Liver (tissue), 9 donors: ENCODE data around the gene DOK1. TPM values are rescaled to one million over a fixed set of nuclear protein-coding genes. Genes with fewer than 3 reads are reported as not detected.

Experiments
- DNase-seq: peaks from one replicate; pipeline ENCODE4 v3.0.0-alpha.2; 2017; ENCODE audit warnings: low spot score
- H3K27ac ChIP-seq, 2 donors: one replicate each; pipeline ENCODE4 v1.7.0; 2013; ENCODE audit warnings: inconsistent platforms in 2 of 2, low read length in 2 of 2, control low read depth in 1 of 2, low read depth in 1 of 2, mild to moderate bottlenecking in 1 of 2
- H3K27me3 ChIP-seq, 4 donors: one replicate each; pipeline versions ENCODE4 v1.6.1 to v1.7.0; 2013; ENCODE audit warnings: low read length in 3 of 4, inconsistent platforms in 1 of 4, mild to moderate bottlenecking in 1 of 4, moderate library complexity in 1 of 4; ENCODE audit not compliant: control insufficient read depth in 4 of 4, insufficient read depth in 4 of 4
- H3K36me3 ChIP-seq, 4 donors: one replicate each; pipeline versions ENCODE4 v1.6.1 to v1.7.0; 2013; ENCODE audit warnings: low read length in 3 of 4, mild to moderate bottlenecking in 3 of 4, low read depth in 1 of 4, moderate library complexity in 1 of 4; ENCODE audit not compliant: control insufficient read depth in 4 of 4, insufficient read depth in 3 of 4
- H3K4me1 ChIP-seq, 4 donors: one replicate each; pipeline versions ENCODE4 v1.6.1 to v1.7.0; 2013; ENCODE audit warnings: low read length in 3 of 4, mild to moderate bottlenecking in 3 of 4, moderate library complexity in 1 of 4; ENCODE audit not compliant: control insufficient read depth in 4 of 4, insufficient read depth in 4 of 4
- H3K4me3 ChIP-seq, 3 donors: one replicate each; pipeline versions ENCODE4 v1.6.1 to v1.7.0; 2013; ENCODE audit warnings: low read length in 3 of 3, control low read depth in 1 of 3, low read depth in 1 of 3, mild to moderate bottlenecking in 1 of 3
- H3K9ac ChIP-seq, 2 donors: one replicate each; pipeline ENCODE4 v1.7.0; 2013; ENCODE audit warnings: low read length in 2 of 2, mild to moderate bottlenecking in 2 of 2, moderate library complexity in 2 of 2, control low read depth in 1 of 2, low read depth in 1 of 2
- H3K9me3 ChIP-seq, 4 donors: one replicate each; pipeline versions ENCODE4 v1.6.1 to v1.7.0; 2013; ENCODE audit warnings: low read length in 3 of 4; ENCODE audit not compliant: control insufficient read depth in 4 of 4
- EGR1 ChIP-seq, 2 donors: IDR thresholded peaks; 2 replicates each; pipeline ENCODE4 v1.6.1; 2016 to 2018; ENCODE audit warnings: antibody characterized with exemption in 2 of 2, low read depth in 2 of 2
- FOXA1 ChIP-seq: IDR thresholded peaks from 2 replicates; pipeline ENCODE4 v1.6.1; 2016; ENCODE audit warnings: antibody characterized with exemption
- FOXA2 ChIP-seq: IDR thresholded peaks from 2 replicates; pipeline ENCODE4 v1.6.1; 2016; ENCODE audit warnings: antibody characterized with exemption
- HNF4G ChIP-seq: IDR thresholded peaks from 2 replicates; pipeline ENCODE4 v1.6.1; 2016; ENCODE audit warnings: antibody characterized with exemption
- JUND ChIP-seq, 2 donors: IDR thresholded peaks; 2 replicates each; pipeline ENCODE4 v1.6.1; 2016; ENCODE audit warnings: antibody characterized with exemption in 2 of 2
- NR2F2 ChIP-seq: IDR thresholded peaks from 2 replicates; pipeline ENCODE4 v1.6.1; 2016; ENCODE audit warnings: antibody characterized with exemption
- RAD21 ChIP-seq, 2 donors: IDR thresholded peaks; 2 replicates each; pipeline ENCODE4 v1.6.1; 2016; ENCODE audit warnings: antibody characterized with exemption in 2 of 2, mild to moderate bottlenecking in 2 of 2
- RXRA ChIP-seq, 2 donors: IDR thresholded peaks; 2 replicates each; pipeline ENCODE4 v1.6.1; 2017 to 2018; ENCODE audit warnings: antibody characterized with exemption in 2 of 2, mild to moderate bottlenecking in 1 of 2
- TAF1 ChIP-seq: conservative IDR thresholded peaks from 2 replicates; pipeline ENCODE4 v1.6.1; 2016; ENCODE audit warnings: antibody characterized with exemption, mild to moderate bottlenecking
- YY1 ChIP-seq: IDR thresholded peaks from 2 replicates; pipeline ENCODE4 v1.6.1; 2016; ENCODE audit warnings: antibody characterized with exemption, mild to moderate bottlenecking
- WGBS: extraction: QIAGEN DNeasy Blood & Tissue Kit; methylation state at CpG from one replicate; pipeline ENCODE4 v1.1.7; 2013; 5-methylcytosine and 5-hydroxymethylcytosine counted together
- polyA plus RNA-seq, 2 donors: library from polyadenylated mRNA; stranded (reverse) in 1 of 2; unstranded in 1 of 2; fragments of 200-250 nt in 1 of 2; fragments of >200 nt in 1 of 2; fragmentation: Nextera tagmentation in 1 of 2; extraction: Ambion mirVana in 1 of 2; gene quantifications; one replicate each; pipeline versions ENCODE4 v1.2.1 to v1.2.3, GENCODE V29; 2013 to 2015
- total RNA-seq, 2 donors: library from RNA; depleted of rRNA; stranded (reverse); fragments of >200 nt; gene quantifications; one replicate each; pipeline ENCODE4 v1.2.3, GENCODE V29; 2014
- TF ChIP-seq, protein P1 (sequence below): fragments of 150-350 bp; IDR thresholded peaks from 2 replicates; pipeline ENCODE4 v1.5.1; 2017; ENCODE audit warnings: improper control_type of control experiment, low read depth, low read length; ENCODE audit not compliant: missing input control
- TF ChIP-seq, protein P2 (sequence below): IDR thresholded peaks from 2 replicates; pipeline ENCODE4 v1.6.1; 2016; ENCODE audit warnings: antibody characterized with exemption
- TF ChIP-seq, protein P3 (sequence below): IDR thresholded peaks from 2 replicates; pipeline ENCODE4 v1.6.1; 2016; ENCODE audit warnings: antibody characterized with exemption
- TF ChIP-seq, protein P4 (sequence below): IDR thresholded peaks from 2 replicates; pipeline ENCODE4 v1.6.1; 2016; ENCODE audit warnings: antibody characterized with exemption
- TF ChIP-seq, protein P5 (sequence below): IDR thresholded peaks from 2 replicates; pipeline ENCODE4 v1.6.1; 2016; ENCODE audit warnings: antibody characterized with exemption, mild to moderate bottlenecking
- donor health status: healthy.
- donor health status: healthy.
- donor health status: healthy.
- donor health status: healthy.
- donor health status: healthy.

Gene DOK1
- total and polyA plus RNA-seq, 4 donors = 2.0 to 8.6 (median 4.1) TPM

DNA sequence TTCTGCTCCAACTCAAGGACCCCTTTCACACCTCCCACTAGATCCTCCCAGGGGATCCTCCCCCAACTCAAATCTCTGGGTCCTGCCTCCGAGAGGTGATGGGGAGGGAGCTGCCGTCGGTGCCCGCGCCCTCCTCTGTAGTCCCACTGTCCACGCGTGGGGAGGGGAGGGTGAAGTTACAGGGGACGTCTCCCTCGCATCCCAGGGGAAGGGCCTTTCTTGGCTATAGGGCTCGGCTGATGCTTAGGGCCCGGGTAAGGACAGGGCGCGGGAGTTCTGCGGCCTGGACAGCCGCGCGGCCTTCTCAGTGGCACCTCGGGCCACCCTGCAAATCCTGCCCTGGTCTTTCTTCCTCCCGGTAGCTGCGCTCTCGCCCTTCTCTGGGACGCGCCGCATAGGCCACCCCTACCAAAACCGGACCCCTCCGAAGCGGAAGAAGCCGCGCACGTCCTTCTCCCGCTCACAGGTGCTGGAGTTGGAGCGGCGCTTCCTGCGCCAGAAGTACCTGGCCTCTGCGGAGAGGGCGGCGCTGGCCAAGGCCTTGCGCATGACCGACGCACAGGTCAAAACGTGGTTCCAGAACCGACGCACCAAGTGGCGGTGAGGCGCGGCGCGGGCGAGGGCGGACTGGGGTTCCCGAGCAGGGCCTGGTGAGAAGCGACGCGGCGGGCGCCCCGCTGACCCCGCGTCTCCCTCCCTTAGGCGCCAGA, 39.1 kb upstream of the DOK1 start:
- DNase-seq = no peak
- WGBS = 8% methylated on average over 60 of the region's 60 CpGs

DNA sequence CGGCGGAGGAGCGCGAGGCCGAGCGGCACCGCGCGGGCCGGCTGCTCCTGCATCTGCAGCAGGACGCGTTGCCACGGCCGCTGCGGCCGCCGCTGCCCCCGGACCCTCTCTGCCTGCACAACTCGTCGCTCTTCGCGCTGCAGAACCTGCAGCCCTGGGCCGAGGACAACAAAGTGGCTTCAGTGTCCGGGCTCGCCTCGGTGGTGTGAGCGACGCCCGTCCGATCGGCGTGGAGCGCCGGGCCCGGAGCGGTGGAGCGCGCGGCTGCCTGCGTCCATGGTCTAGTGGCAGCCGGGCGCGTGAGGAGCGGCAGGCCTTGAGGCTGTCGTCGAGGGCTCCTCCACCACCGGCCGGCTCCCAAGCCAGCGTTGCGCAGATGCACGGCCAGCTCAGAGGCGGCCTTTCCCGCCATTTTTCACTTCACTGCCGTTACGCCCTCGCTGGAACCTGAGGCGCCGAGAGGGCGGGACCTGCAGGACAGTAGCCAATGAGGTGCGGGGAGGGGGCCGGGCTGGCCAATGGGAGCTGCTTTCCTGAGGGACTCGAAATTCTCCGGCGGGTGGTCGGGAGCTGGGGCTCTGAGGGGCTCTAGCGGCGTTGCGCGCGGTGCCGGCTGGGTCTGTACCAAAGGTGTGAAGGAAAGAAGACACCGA, 38.4 kb upstream of the DOK1 start:
- TF ChIP-seq EGR1 (IDR thresholded peaks at IDR 0.05; ENCODE audit: low read depth in 2 of 2) (no peak), FOXA1 (no peak), RXRA (IDR thresholded peaks at IDR 0.05) (no peak)
- TF ChIP-seq, protein P1, sequence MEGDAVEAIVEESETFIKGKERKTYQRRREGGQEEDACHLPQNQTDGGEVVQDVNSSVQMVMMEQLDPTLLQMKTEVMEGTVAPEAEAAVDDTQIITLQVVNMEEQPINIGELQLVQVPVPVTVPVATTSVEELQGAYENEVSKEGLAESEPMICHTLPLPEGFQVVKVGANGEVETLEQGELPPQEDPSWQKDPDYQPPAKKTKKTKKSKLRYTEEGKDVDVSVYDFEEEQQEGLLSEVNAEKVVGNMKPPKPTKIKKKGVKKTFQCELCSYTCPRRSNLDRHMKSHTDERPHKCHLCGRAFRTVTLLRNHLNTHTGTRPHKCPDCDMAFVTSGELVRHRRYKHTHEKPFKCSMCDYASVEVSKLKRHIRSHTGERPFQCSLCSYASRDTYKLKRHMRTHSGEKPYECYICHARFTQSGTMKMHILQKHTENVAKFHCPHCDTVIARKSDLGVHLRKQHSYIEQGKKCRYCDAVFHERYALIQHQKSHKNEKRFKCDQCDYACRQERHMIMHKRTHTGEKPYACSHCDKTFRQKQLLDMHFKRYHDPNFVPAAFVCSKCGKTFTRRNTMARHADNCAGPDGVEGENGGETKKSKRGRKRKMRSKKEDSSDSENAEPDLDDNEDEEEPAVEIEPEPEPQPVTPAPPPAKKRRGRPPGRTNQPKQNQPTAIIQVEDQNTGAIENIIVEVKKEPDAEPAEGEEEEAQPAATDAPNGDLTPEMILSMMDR = no peak
- TF ChIP-seq, protein P2, sequence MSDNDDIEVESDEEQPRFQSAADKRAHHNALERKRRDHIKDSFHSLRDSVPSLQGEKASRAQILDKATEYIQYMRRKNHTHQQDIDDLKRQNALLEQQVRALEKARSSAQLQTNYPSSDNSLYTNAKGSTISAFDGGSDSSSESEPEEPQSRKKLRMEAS = no peak
- Histone ChIP-seq H3K9me3 (no peaks in the 10 kb centered on the region), H3K9ac (no peak overlapping the region), H3K4me1 (peaks cover 9 to 19% (median 13%) of the 10 kb centered on the region in 4 donors), H3K4me3 (peak overlapping the region in 2 of 3 donors; percentile 19 to 26), H3K36me3 (no peaks in the 10 kb centered on the region), H3K27ac (no peak overlapping the region), H3K27me3 (peaks cover 11 to 30% (median 13%) of the 10 kb centered on the region in 4 donors)
- peak; percentile 85 for DNase-seq
- WGBS = 11% methylated on average over 72 of the region's 72 CpGs

More for the DNA sequence above, 39.1 kb upstream of the DOK1 start:
- H3K4me3 ChIP-seq = peak overlapping the region in 2 of 3 donors; percentile 19 to 26
- H3K36me3 ChIP-seq = no peaks in the 10 kb centered on the region
- H3K9me3 ChIP-seq = no peaks in the 10 kb centered on the region
- TF ChIP-seq HNF4G = no peak
- TF ChIP-seq, protein P2 = no peak
- TF ChIP-seq RAD21 (IDR thresholded peaks at IDR 0.05) = no peak
- no peak for TF ChIP-seq JUND (IDR thresholded peaks at IDR 0.05)
- TF ChIP-seq, protein P1 = no peak
- peaks cover 11 to 30% (median 13%) of the 10 kb centered on the region in 4 donors for H3K27me3 ChIP-seq
- H3K9ac ChIP-seq = no peak overlapping the region
- no peak overlapping the region for H3K27ac ChIP-seq
- H3K4me1 ChIP-seq = peaks cover 9 to 19% (median 13%) of the 10 kb centered on the region in 4 donors

DNA sequence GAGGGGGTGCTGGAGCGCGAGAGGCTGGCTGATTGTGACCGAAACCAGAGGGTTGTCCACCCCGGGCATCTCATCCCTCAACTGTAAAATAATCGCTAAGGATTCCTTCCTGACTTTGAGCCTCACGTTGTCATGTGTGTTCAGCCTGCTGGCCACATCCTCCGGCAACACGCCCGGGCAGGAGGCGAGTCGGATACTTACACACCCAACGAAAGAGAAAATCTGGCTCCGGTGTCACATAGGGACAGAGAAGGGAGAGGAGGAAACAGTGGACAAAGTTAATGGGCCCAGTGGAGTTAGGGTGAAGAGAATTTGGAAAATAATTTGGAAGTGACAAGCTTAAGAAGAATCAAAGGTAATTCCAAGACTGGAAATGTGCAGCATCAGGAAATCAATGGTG, 37.9 kb upstream of the DOK1 start:
- no peaks in the 10 kb centered on the region for H3K9me3 ChIP-seq
- DNase-seq = no peak
- no peaks in the 10 kb centered on the region for H3K36me3 ChIP-seq
- peaks cover 9 to 19% (median 13%) of the 10 kb centered on the region in 4 donors for H3K4me1 ChIP-seq
- 75% methylated on average over 13 of the region's 13 CpGs for WGBS
- peaks cover 11 to 27% (median 13%) of the 10 kb centered on the region in 4 donors for H3K27me3 ChIP-seq
- H3K27ac ChIP-seq = no peak overlapping the region
- peak overlapping the region in 1 of 3 donors; percentile 19 for H3K4me3 ChIP-seq
- H3K9ac ChIP-seq = no peak overlapping the region
- TF ChIP-seq FOXA2 = no peak
- no peak for TF ChIP-seq TAF1
- no peak for TF ChIP-seq NR2F2
- TF ChIP-seq, protein P3, sequence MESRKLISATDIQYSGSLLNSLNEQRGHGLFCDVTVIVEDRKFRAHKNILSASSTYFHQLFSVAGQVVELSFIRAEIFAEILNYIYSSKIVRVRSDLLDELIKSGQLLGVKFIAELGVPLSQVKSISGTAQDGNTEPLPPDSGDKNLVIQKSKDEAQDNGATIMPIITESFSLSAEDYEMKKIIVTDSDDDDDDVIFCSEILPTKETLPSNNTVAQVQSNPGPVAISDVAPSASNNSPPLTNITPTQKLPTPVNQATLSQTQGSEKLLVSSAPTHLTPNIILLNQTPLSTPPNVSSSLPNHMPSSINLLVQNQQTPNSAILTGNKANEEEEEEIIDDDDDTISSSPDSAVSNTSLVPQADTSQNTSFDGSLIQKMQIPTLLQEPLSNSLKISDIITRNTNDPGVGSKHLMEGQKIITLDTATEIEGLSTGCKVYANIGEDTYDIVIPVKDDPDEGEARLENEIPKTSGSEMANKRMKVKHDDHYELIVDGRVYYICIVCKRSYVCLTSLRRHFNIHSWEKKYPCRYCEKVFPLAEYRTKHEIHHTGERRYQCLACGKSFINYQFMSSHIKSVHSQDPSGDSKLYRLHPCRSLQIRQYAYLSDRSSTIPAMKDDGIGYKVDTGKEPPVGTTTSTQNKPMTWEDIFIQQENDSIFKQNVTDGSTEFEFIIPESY = no peak
- TF ChIP-seq, protein P4, sequence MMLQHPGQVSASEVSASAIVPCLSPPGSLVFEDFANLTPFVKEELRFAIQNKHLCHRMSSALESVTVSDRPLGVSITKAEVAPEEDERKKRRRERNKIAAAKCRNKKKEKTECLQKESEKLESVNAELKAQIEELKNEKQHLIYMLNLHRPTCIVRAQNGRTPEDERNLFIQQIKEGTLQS = no peak
- TF ChIP-seq, protein P2 = no peak
- no peak for TF ChIP-seq YY1
- TF ChIP-seq, protein P5, sequence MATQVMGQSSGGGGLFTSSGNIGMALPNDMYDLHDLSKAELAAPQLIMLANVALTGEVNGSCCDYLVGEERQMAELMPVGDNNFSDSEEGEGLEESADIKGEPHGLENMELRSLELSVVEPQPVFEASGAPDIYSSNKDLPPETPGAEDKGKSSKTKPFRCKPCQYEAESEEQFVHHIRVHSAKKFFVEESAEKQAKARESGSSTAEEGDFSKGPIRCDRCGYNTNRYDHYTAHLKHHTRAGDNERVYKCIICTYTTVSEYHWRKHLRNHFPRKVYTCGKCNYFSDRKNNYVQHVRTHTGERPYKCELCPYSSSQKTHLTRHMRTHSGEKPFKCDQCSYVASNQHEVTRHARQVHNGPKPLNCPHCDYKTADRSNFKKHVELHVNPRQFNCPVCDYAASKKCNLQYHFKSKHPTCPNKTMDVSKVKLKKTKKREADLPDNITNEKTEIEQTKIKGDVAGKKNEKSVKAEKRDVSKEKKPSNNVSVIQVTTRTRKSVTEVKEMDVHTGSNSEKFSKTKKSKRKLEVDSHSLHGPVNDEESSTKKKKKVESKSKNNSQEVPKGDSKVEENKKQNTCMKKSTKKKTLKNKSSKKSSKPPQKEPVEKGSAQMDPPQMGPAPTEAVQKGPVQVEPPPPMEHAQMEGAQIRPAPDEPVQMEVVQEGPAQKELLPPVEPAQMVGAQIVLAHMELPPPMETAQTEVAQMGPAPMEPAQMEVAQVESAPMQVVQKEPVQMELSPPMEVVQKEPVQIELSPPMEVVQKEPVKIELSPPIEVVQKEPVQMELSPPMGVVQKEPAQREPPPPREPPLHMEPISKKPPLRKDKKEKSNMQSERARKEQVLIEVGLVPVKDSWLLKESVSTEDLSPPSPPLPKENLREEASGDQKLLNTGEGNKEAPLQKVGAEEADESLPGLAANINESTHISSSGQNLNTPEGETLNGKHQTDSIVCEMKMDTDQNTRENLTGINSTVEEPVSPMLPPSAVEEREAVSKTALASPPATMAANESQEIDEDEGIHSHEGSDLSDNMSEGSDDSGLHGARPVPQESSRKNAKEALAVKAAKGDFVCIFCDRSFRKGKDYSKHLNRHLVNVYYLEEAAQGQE = no peak
- TF ChIP-seq HNF4G = no peak
- no peak for TF ChIP-seq RXRA (IDR thresholded peaks at IDR 0.05)
